ENCODE results near the gene FAM9C.
"Not testable (repeated sequence)": the region's sequence is repeated elsewhere in the genome, so short reads cannot be mapped to it uniquely, and the experiment has no call there.

FAM9C gene

GRCh38 chrX:13074297-13075262 lies 30.2 kb upstream of the FAM9C start:
- Histone ChIP-seq H3K27ac (ENCODE audit: low read depth, low read length) (no peak overlapping the region), H3K27me3 (ENCODE audit: control insufficient read depth, insufficient read depth, low read length) (no peaks in the 10 kb centered on the region), H3K9ac (ENCODE audit: low read length) (no peak overlapping the region), H3K4me1 (ENCODE audit: control insufficient read depth, insufficient read depth, low read length) (peaks cover 8% of the 10 kb centered on the region), H3K36me3 (ENCODE audit: control insufficient read depth, insufficient read depth, low read length) (no peaks in the 10 kb centered on the region), H3K9me3 (ENCODE audit: control insufficient read depth, insufficient read depth, low read depth, low read length) (peaks cover 8% of the 10 kb centered on the region; the same call in 1 of the 2 replicates), H3K4me3 (ENCODE audit: low read depth, low read length) (no peak overlapping the region)

GRCh38 chrX:13069771-13070416 lies 25.5 kb upstream of the FAM9C start:
- no peak overlapping the region for H3K9ac ChIP-seq (ENCODE audit: low read length)
- H3K27ac ChIP-seq (ENCODE audit: low read depth, low read length), result no peak overlapping the region
- H3K27me3 ChIP-seq (ENCODE audit: control insufficient read depth, insufficient read depth, low read length), result no peaks in the 10 kb centered on the region; the same call in 1 of the 2 replicates
- peaks cover 22% of the 10 kb centered on the region; the same call in 1 of the 2 replicates for H3K9me3 ChIP-seq (ENCODE audit: control insufficient read depth, insufficient read depth, low read depth, low read length)
- H3K4me3 ChIP-seq (ENCODE audit: low read depth, low read length), result no peak overlapping the region
- no peaks in the 10 kb centered on the region for H3K36me3 ChIP-seq (ENCODE audit: control insufficient read depth, insufficient read depth, low read length)
- H3K4me1 ChIP-seq (ENCODE audit: control insufficient read depth, insufficient read depth, low read length), result no peaks in the 10 kb centered on the region

GRCh38 chrX:13068651-13069050 lies 24.2 kb upstream of the FAM9C start:
- Histone ChIP-seq H3K4me3 (ENCODE audit: low read depth, low read length) (no peak overlapping the region), H3K27ac (ENCODE audit: low read depth, low read length) (no peak overlapping the region), H3K4me1 (ENCODE audit: control insufficient read depth, insufficient read depth, low read length) (no peaks in the 10 kb centered on the region), H3K9me3 (ENCODE audit: control insufficient read depth, insufficient read depth, low read depth, low read length) (peaks cover 33% of the 10 kb centered on the region), H3K9ac (ENCODE audit: low read length) (no peak overlapping the region), H3K27me3 (ENCODE audit: control insufficient read depth, insufficient read depth, low read length) (no peaks in the 10 kb centered on the region; the same call in 1 of the 2 replicates), H3K36me3 (ENCODE audit: control insufficient read depth, insufficient read depth, low read length) (no peaks in the 10 kb centered on the region)

GRCh38 chrX:13067773-13068172 lies 23.4 kb upstream of the FAM9C start:
- H3K27ac ChIP-seq (ENCODE audit: low read depth, low read length), result no peak overlapping the region
- peaks cover 38% of the 10 kb centered on the region for H3K9me3 ChIP-seq (ENCODE audit: control insufficient read depth, insufficient read depth, low read depth, low read length)
- H3K4me3 ChIP-seq (ENCODE audit: low read depth, low read length), result no peak overlapping the region
- H3K27me3 ChIP-seq (ENCODE audit: control insufficient read depth, insufficient read depth, low read length), result no peaks in the 10 kb centered on the region; the same call in 1 of the 2 replicates
- no peaks in the 10 kb centered on the region for H3K36me3 ChIP-seq (ENCODE audit: control insufficient read depth, insufficient read depth, low read length)
- no peaks in the 10 kb centered on the region for H3K4me1 ChIP-seq (ENCODE audit: control insufficient read depth, insufficient read depth, low read length)
- no peak overlapping the region for H3K9ac ChIP-seq (ENCODE audit: low read length)

- H3K4me3 ChIP-seq (ENCODE audit: low read depth, low read length), result no peak overlapping the region
- no peaks in the 10 kb centered on the region for H3K4me1 ChIP-seq (ENCODE audit: control insufficient read depth, insufficient read depth, low read length)
- no peak overlapping the region for H3K9ac ChIP-seq (ENCODE audit: low read length)
- no peaks in the 10 kb centered on the region for H3K36me3 ChIP-seq (ENCODE audit: control insufficient read depth, insufficient read depth, low read length)
- H3K27ac ChIP-seq (ENCODE audit: low read depth, low read length), result no peak overlapping the region
- peaks cover 45% of the 10 kb centered on the region for H3K9me3 ChIP-seq (ENCODE audit: control insufficient read depth, insufficient read depth, low read depth, low read length)
- no peaks in the 10 kb centered on the region; the same call in 1 of the 2 replicates for H3K27me3 ChIP-seq (ENCODE audit: control insufficient read depth, insufficient read depth, low read length)
Measured at GRCh38 chrX:13066391-13066790, 22.0 kb upstream of the FAM9C start.

GRCh38 chrX:13064599-13065143 lies 20.3 kb upstream of the FAM9C start:
- Histone ChIP-seq H3K9ac (ENCODE audit: low read length) (no peak overlapping the region), H3K4me3 (ENCODE audit: low read depth, low read length) (no peak overlapping the region), H3K27me3 (ENCODE audit: control insufficient read depth, insufficient read depth, low read length) (no peaks in the 10 kb centered on the region; the same call in 1 of the 2 replicates), H3K36me3 (ENCODE audit: control insufficient read depth, insufficient read depth, low read length) (no peaks in the 10 kb centered on the region), H3K9me3 (ENCODE audit: control insufficient read depth, insufficient read depth, low read depth, low read length) (peaks cover 46% of the 10 kb centered on the region), H3K27ac (ENCODE audit: low read depth, low read length) (no peak overlapping the region), H3K4me1 (ENCODE audit: control insufficient read depth, insufficient read depth, low read length) (no peaks in the 10 kb centered on the region)

- not testable (repeated sequence) for H3K27ac ChIP-seq (ENCODE audit: low read depth, low read length); H3K9ac ChIP-seq (ENCODE audit: low read length); H3K4me1 ChIP-seq (ENCODE audit: control insufficient read depth, insufficient read depth, low read length); H3K36me3 ChIP-seq (ENCODE audit: control insufficient read depth, insufficient read depth, low read length); H3K27me3 ChIP-seq (ENCODE audit: control insufficient read depth, insufficient read depth, low read length); H3K4me3 ChIP-seq (ENCODE audit: low read depth, low read length)
- H3K9me3 ChIP-seq (ENCODE audit: control insufficient read depth, insufficient read depth, low read depth, low read length), result peaks cover 39% of the 10 kb centered on the region
Measured at GRCh38 chrX:13063124-13063523, 18.7 kb upstream of the FAM9C start.

- peaks cover 40% of the 10 kb centered on the region for H3K9me3 ChIP-seq (ENCODE audit: control insufficient read depth, insufficient read depth, low read depth, low read length)
- not testable (repeated sequence) for H3K9ac ChIP-seq (ENCODE audit: low read length); H3K27ac ChIP-seq (ENCODE audit: low read depth, low read length); H3K27me3 ChIP-seq (ENCODE audit: control insufficient read depth, insufficient read depth, low read length); H3K4me3 ChIP-seq (ENCODE audit: low read depth, low read length); H3K36me3 ChIP-seq (ENCODE audit: control insufficient read depth, insufficient read depth, low read length); H3K4me1 ChIP-seq (ENCODE audit: control insufficient read depth, insufficient read depth, low read length)
Measured at GRCh38 chrX:13062331-13062730, 17.9 kb upstream of the FAM9C start.

- not testable (repeated sequence) for H3K4me1 ChIP-seq (ENCODE audit: control insufficient read depth, insufficient read depth, low read length)
Measured at GRCh38 chrX:13061215-13061708, 16.8 kb upstream of the FAM9C start.

GRCh38 chrX:13059637-13060499 lies 15.4 kb upstream of the FAM9C start:
- Histone ChIP-seq H3K36me3 (ENCODE audit: control insufficient read depth, insufficient read depth, low read length) (no peaks in the 10 kb centered on the region), H3K4me1 (ENCODE audit: control insufficient read depth, insufficient read depth, low read length) (peaks cover 4% of the 10 kb centered on the region; the same call in 1 of the 2 replicates), H3K9ac (ENCODE audit: low read length) (no peak overlapping the region), H3K27ac (ENCODE audit: low read depth, low read length) (no peak overlapping the region), H3K4me3 (ENCODE audit: low read depth, low read length) (no peak overlapping the region), H3K9me3 (ENCODE audit: control insufficient read depth, insufficient read depth, low read depth, low read length) (peaks cover 36% of the 10 kb centered on the region), H3K27me3 (ENCODE audit: control insufficient read depth, insufficient read depth, low read length) (peaks cover 3% of the 10 kb centered on the region; the same call in 1 of the 2 replicates)

More at GRCh38 chrX:13061215-13061708, 16.8 kb upstream of the FAM9C start:
- peaks cover 38% of the 10 kb centered on the region for H3K9me3 ChIP-seq (ENCODE audit: control insufficient read depth, insufficient read depth, low read depth, low read length)
- H3K9ac ChIP-seq (ENCODE audit: low read length); H3K27me3 ChIP-seq (ENCODE audit: control insufficient read depth, insufficient read depth, low read length); H3K27ac ChIP-seq (ENCODE audit: low read depth, low read length); H3K4me3 ChIP-seq (ENCODE audit: low read depth, low read length); H3K36me3 ChIP-seq (ENCODE audit: control insufficient read depth, insufficient read depth, low read length): not testable (repeated sequence)
